Activated CD4-positive, alpha-beta T cell treated with anti-CD3 and anti-CD28 coated beads, Interleukin-2, amount 10 ng/mL, durations not matched to agents 24 days and 14 days (primary cell): ENCODE results near the gene CMPK1. TPM values are rescaled to one million over a fixed set of nuclear protein-coding genes. Genes with fewer than 3 reads are reported as not detected.
"Not testable (repeated sequence)": the region's sequence is repeated elsewhere in the genome, so short reads cannot be mapped to it uniquely, and the experiment has no call there.

Experiments
- DNase-seq: peaks from one replicate; pipeline ENCODE4 v3.0.0; 2022
- H3K27ac Mint-ChIP-seq: one replicate; pipeline ENCODE4 v1.8.0; 2022; ENCODE audit warnings: mild to moderate bottlenecking, mixed read lengths
- H3K27me3 Mint-ChIP-seq: one replicate; pipeline ENCODE4 v1.8.0; 2022; ENCODE audit warnings: mixed read lengths
- H3K36me3 Mint-ChIP-seq: one replicate; pipeline ENCODE4 v1.8.0; 2022; ENCODE audit warnings: low read depth, mild to moderate bottlenecking, mixed read lengths
- H3K4me1 Mint-ChIP-seq: one replicate; pipeline ENCODE4 v1.8.0; 2021; ENCODE audit warnings: mixed read lengths
- H3K4me3 Mint-ChIP-seq: one replicate; pipeline ENCODE4 v1.8.0; 2022; ENCODE audit warnings: mild to moderate bottlenecking, moderate library complexity, mixed read lengths
- H3K9me3 Mint-ChIP-seq: one replicate; pipeline ENCODE4 v1.8.0; 2021; ENCODE audit warnings: mixed read lengths
- intact Hi-C: fragments of 100-400 bp; cut with micrococcal nuclease; formaldehyde crosslinking; loops from one replicate; pipeline ENCODE4 v1.15.1; 2023
- total RNA-seq: library from RNA; stranded (reverse); gene quantifications from 2 replicates; pipeline ENCODE4 v1.2.3, GENCODE V29; 2022

CMPK1 gene
- total RNA-seq, result 104 and 107 TPM in 2 replicates

DNA sequence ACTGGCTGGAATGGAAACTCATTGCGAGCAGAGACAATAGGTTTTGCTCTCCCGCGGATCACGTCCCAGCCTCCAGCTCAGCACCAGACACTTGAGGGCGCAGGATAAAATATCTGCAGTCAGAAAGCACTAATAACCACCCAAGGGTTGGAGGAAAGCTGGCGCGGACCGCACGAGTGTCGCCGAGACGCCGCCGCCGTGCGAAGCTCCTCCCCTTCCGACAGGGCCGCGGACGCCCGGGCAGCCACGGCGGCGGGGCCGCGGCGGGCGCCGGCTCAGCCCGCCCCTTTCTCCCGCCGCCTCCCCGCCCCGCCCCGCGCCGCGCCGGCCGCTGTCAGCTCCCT, at the start of gene CMPK1:
TSS of gene CMPK1 (plus strand) at position 213 of the 344 bp plus-strand sequence. CDS start 156 bp downstream, outside the sequence.
- H3K9me3 Mint-ChIP-seq, result no peaks in the 10 kb centered on the region
- H3K4me1 Mint-ChIP-seq, result peaks cover 10% of the 10 kb centered on the region
- H3K27me3 Mint-ChIP-seq, result no peaks in the 10 kb centered on the region
- peak; percentile 94 for DNase-seq
- H3K27ac Mint-ChIP-seq, result peak within 1 kb of the TSS; percentile 96
- peaks cover 3% of the 10 kb centered on the region for H3K36me3 Mint-ChIP-seq
- intact Hi-C loops, result loop anchor here (2.0 kb wide), 1 partner anchor 103 kb away; no protein-coding TSS in a partner anchor
- H3K4me3 Mint-ChIP-seq, result no peak within 1 kb of the TSS

DNA sequence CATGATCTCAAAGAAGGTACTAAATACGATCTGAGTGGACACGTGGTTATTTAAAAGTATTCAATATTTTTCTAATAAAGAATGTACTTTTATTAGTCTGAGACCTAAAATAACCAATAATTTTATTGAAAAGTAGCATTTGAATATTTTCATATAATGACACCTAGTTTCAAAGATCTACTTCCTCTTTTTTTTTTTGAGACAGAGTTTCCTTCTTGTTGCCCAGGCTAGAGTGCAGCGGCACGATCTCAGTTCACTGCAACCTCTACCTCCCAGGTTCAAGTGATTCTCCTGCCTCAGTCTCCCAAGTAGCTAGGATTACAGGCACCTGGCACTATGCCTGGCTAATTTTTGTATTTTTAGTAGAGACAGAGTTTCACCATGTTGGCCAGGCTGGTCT, 45.5 kb upstream of the CMPK1 start:
- H3K36me3 Mint-ChIP-seq, result peaks cover 26% of the 10 kb centered on the region
- not testable (repeated sequence) for H3K4me3 Mint-ChIP-seq, DNase-seq, H3K9me3 Mint-ChIP-seq, H3K27me3 Mint-ChIP-seq, H3K4me1 Mint-ChIP-seq, H3K27ac Mint-ChIP-seq
- intact Hi-C loops, result loop anchor here (2.0 kb wide), 1 partner anchor 63 kb away; no protein-coding TSS in a partner anchor

- H3K9me3 Mint-ChIP-seq, H3K4me3 Mint-ChIP-seq, H3K27ac Mint-ChIP-seq, H3K4me1 Mint-ChIP-seq, intact Hi-C loops, H3K27me3 Mint-ChIP-seq, DNase-seq: not testable (repeated sequence)
- peaks cover 27% of the 10 kb centered on the region for H3K36me3 Mint-ChIP-seq
These were observed 38.7 kb upstream of the CMPK1 start for GRCh38 chr1:47294863-47295262.

DNA sequence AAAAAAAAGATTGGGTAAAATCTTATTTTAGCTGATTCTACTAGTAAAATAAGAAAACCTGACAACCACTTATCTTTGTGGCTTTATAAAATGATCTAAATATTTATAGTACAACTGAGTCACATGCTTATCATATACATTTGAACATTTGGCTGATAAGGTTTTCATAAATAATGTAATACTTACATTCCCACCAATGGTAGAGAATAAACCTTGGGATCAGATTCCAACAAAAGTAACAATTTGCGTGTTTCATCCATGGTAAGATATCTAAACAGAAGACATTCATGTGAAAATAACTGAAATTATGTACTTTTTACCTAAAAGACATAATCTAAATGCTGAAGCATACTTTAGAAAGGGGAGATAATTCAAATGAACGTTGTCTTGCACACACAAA, 38.0 kb upstream of the CMPK1 start:
- Mint-ChIP-seq H3K27me3 (no peaks in the 10 kb centered on the region), H3K4me3 (no peak overlapping the region), H3K36me3 (peaks cover 28% of the 10 kb centered on the region), H3K9me3 (no peaks in the 10 kb centered on the region), H3K4me1 (peaks cover 4% of the 10 kb centered on the region), H3K27ac (no peak overlapping the region)
- no peak for DNase-seq
- intact Hi-C loops, result no loop called here

DNA sequence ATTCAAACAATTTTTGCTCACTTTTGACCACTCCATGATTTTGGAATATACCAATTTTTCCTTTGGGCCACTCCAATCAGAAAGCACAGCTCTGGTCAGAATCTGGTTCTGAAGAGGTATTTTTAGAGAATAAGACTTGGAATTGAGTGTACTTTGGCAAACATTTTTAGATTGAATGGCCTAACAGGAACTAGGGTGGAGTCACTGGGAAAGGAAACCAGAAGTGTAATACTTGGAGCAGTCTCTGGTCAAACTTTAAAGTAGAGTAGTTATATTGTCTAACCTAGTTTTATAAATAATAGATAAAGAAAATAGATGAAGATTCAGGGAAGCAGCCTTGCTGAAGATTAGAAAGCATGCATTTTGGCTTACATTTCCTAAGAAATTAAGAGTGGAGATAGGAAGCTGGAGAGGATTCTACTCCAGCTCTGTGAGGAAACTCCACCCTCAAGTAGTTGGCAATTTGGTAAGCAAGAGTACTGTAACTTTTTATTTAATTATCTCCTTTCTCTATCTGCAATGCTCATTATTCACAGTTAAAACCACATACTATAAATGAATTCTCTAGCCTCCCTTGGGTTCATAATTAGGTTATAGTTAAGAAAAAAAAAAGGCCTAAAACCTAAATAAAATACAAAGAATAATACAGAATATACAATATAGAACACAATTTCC, 35.4 kb upstream of the CMPK1 start:
- Mint-ChIP-seq H3K4me1 (peaks cover 2% of the 10 kb centered on the region), H3K36me3 (peaks cover 40% of the 10 kb centered on the region)
- intact Hi-C loops, result no loop called here

DNA sequence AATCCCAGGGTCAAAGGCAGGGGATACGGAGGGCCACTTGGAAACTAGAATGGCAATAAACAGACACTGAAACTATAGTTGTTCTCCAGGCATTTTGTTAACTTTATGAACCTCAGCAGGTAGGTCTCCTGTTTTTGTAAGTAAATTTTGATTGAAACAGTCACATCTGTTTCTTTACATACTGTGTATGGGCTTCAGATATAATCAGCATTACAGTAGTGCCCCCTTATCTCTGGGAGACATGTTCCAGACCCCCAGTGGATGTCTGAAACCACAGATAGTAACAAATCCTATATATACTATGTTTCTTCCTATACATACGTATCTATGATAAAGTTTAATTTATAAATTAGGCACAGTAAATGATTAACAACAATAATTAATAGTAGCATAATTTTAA, 31.1 kb upstream of the CMPK1 start:
- Mint-ChIP-seq H3K4me3 (no peak overlapping the region), H3K27ac (no peak overlapping the region), H3K36me3 (peaks cover 44% of the 10 kb centered on the region), H3K27me3 (no peaks in the 10 kb centered on the region), H3K9me3 (no peaks in the 10 kb centered on the region), H3K4me1 (peaks cover 6% of the 10 kb centered on the region)
- intact Hi-C loops, result no loop called here
- DNase-seq, result no peak

More for the DNA sequence above, 35.4 kb upstream of the CMPK1 start:
- Mint-ChIP-seq H3K4me3 (no peak overlapping the region), H3K27me3 (no peaks in the 10 kb centered on the region), H3K9me3 (no peaks in the 10 kb centered on the region), H3K27ac (no peak overlapping the region)
- DNase-seq, result no peak

DNA sequence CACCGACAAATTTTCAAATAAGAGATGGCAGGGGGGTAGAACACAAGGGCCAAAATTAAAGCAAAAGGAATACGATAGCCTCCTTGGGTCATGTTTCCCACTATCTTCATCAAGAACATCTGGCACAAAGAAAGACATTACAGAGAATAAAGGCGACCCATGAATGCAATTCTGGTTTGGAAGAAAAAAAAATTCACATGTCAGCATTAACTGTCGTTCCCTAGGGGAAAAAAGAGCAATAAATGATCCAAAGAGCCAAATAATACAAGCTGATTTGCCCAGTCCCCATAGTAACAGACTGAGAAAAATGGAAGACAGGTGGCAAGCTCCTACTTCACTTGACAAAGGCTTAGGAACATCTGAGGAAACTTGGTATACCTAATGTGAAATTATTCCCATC, 24.2 kb upstream of the CMPK1 start:
- Mint-ChIP-seq H3K36me3 (peaks cover 27% of the 10 kb centered on the region), H3K27me3 (no peaks in the 10 kb centered on the region), H3K27ac (no peak overlapping the region), H3K9me3 (no peaks in the 10 kb centered on the region), H3K4me1 (peaks cover 27% of the 10 kb centered on the region), H3K4me3 (no peak overlapping the region)
- no peak for DNase-seq
- intact Hi-C loops, result no loop called here

DNA sequence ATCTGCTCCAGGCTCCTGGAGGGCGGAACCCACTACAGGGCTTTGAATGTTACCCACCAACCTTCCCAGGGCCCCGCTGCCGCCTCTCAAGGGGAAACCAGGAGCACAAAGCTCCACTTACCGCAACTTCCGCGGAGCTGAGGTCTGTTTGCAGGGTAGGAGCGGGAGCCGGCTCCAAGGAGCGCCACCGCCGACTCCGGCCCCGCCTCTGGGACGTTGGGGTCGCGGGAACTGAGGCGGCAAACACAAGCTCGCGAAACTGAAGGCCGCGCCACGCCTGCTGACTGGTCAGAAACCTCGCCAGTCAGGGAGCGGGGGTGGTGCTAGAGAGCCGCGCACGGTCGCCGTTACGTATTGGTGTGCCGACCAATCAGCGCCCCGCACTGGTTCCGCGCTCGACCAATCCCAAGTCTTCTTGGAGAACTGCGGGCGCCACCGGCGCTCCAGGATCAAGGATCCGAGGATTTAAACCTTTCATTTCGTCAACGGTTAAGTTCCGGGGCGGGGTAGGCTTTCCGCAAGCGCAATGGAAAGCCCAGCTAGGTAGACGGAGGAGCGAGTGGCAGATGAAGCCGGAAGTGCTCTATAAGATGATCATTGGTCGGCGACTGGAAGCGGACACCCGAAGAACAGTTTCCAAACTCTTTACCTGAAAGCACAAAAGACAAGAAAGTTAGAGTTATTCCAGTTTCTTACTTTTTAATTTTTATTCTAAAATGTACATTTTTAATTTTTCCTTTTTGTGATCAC, 19.5 kb upstream of the CMPK1 start, which contains the start of gene STIL:
TSS of gene STIL (minus strand) at position 233 of the 750 bp plus-strand sequence. CDS start 3,828 bp downstream, outside the sequence.
- intact Hi-C loops, result loop anchor here (1.0 to 5.0 kb wide), 4 partner anchors 20 to 597 kb away; partner anchors contain the start of gene EFCAB14
- H3K27ac Mint-ChIP-seq, result peak within 1 kb of the TSS; percentile 86
- H3K27me3 Mint-ChIP-seq, result no peaks in the 10 kb centered on the region
- peaks cover 21% of the 10 kb centered on the region for H3K4me1 Mint-ChIP-seq
- H3K36me3 Mint-ChIP-seq, result peaks cover 12% of the 10 kb centered on the region
- no peaks in the 10 kb centered on the region for H3K9me3 Mint-ChIP-seq
- peak within 1 kb of the TSS; percentile 91 for H3K4me3 Mint-ChIP-seq
- peak; percentile 99 for DNase-seq

GRCh38 chr1:47317841-47318240, 15.7 kb upstream of the CMPK1 start:
- intact Hi-C loops, result no loop called here
- Mint-ChIP-seq H3K9me3 (no peaks in the 10 kb centered on the region), H3K27ac (no peak overlapping the region), H3K27me3 (no peaks in the 10 kb centered on the region), H3K4me3 (no peak overlapping the region), H3K4me1 (peaks cover 7% of the 10 kb centered on the region), H3K36me3 (peaks cover 3% of the 10 kb centered on the region)
- DNase-seq, result no peak

- H3K27me3 Mint-ChIP-seq, H3K36me3 Mint-ChIP-seq, H3K4me1 Mint-ChIP-seq, H3K9me3 Mint-ChIP-seq, H3K27ac Mint-ChIP-seq, intact Hi-C loops, DNase-seq, H3K4me3 Mint-ChIP-seq: not testable (repeated sequence)
These were observed 13.6 kb upstream of the CMPK1 start for GRCh38 chr1:47319968-47320367.

DNA sequence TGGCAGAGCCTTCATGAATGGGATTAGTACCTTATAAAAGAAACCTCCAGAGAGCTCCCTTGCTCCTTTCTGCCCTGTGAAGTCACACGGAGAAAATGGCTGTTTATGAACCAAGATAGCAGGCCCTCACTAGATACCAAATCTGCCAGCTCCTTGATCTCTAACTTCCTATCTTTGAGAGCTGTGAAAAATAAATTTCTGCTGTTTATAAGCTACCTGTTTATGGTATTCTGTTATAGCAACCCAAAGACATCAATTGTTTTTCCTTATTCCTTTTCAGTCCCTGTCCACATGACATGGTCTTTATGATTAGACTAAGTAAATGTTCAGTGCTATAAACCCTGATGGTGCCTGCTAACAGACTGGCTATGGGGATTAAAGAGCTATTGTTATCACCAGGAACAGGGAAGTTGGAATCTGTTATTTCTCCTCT, 10.0 kb upstream of the CMPK1 start:
- H3K27me3 Mint-ChIP-seq, result no peaks in the 10 kb centered on the region
- intact Hi-C loops, result no loop called here

GRCh38 chr1:47324682-47325081, 8.9 kb upstream of the CMPK1 start:
- DNase-seq, result no peak
- H3K27me3 Mint-ChIP-seq, result no peaks in the 10 kb centered on the region
- no peak overlapping the region for H3K4me3 Mint-ChIP-seq
- H3K27ac Mint-ChIP-seq, result no peak overlapping the region
- H3K9me3 Mint-ChIP-seq, result no peaks in the 10 kb centered on the region
- no peaks in the 10 kb centered on the region for H3K4me1 Mint-ChIP-seq
- intact Hi-C loops, result no loop called here
- no peaks in the 10 kb centered on the region for H3K36me3 Mint-ChIP-seq

More for the DNA sequence above, 10.0 kb upstream of the CMPK1 start:
- H3K4me1 Mint-ChIP-seq, result no peaks in the 10 kb centered on the region
- no peaks in the 10 kb centered on the region for H3K36me3 Mint-ChIP-seq
- H3K4me3 Mint-ChIP-seq, result no peak overlapping the region
- H3K9me3 Mint-ChIP-seq, result no peaks in the 10 kb centered on the region
- H3K27ac Mint-ChIP-seq, result no peak overlapping the region
- no peak for DNase-seq

GRCh38 chr1:47325528-47325927, 8.1 kb upstream of the CMPK1 start:
- Mint-ChIP-seq H3K27me3 (no peaks in the 10 kb centered on the region), H3K4me1 (no peaks in the 10 kb centered on the region), H3K27ac (no peak overlapping the region), H3K9me3 (no peaks in the 10 kb centered on the region), H3K36me3 (no peaks in the 10 kb centered on the region), H3K4me3 (no peak overlapping the region)
- intact Hi-C loops, result no loop called here
- DNase-seq, result no peak

DNA sequence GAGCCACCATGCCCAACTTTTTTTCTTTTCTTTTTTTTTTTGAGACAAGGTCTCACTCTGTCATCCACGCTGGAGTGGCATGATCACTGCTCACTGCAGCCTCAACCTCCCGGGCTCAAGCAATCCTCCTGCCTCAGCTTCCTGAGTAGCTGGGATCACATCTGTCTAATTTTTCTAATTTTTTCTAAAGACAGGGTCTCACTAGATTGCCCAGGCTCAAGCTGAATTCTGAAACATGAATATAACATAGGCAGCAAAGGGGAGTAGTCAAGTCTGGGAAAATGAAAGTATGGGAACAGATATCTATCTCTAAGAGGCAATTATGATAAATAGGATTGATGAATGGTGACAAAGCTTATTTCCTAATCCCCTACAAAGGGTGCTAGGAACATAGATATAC, 7.3 kb upstream of the CMPK1 start:
- H3K27me3 Mint-ChIP-seq, result no peaks in the 10 kb centered on the region
- H3K27ac Mint-ChIP-seq, result no peak overlapping the region
- no peaks in the 10 kb centered on the region for H3K36me3 Mint-ChIP-seq
- intact Hi-C loops, result no loop called here
- H3K9me3 Mint-ChIP-seq, result no peaks in the 10 kb centered on the region
- H3K4me1 Mint-ChIP-seq, result no peaks in the 10 kb centered on the region
- DNase-seq, result no peak
- H3K4me3 Mint-ChIP-seq, result no peak overlapping the region
